ENCODE results near the gene LAMB1.

DNA sequence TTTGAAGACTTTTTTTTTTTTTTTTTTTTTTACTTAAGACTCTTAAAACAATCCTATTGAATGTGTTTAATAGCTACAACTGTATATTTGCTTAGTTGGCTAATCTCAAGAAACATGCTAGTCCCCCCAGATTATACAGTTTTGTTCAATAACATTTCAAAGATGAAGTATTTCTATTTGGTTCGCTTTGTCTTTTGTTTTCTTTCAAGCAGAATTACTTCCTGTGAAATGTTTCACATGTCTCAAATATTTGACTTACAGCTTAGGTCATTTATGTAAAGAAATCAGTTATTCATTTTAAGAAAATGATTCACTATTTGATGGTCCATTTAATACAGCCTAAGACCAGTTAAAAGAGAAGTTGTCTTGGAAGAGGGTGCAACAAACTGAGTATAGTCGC, 12.8 kb upstream of the LAMB1 start:
- TF ChIP-seq CTCF (IDR thresholded peaks at IDR 0.05) (no peak), POLR2A (IDR thresholded peaks at IDR 0.05) (no peak)

Measured in esophagus squamous epithelium (tissue), 4 donors.